ENCODE measurements around the gene PEX6.
A peak's percentile ranks its signal among the peaks of the same experiment; 100 is the strongest.

The PEX6 gene

DNA sequence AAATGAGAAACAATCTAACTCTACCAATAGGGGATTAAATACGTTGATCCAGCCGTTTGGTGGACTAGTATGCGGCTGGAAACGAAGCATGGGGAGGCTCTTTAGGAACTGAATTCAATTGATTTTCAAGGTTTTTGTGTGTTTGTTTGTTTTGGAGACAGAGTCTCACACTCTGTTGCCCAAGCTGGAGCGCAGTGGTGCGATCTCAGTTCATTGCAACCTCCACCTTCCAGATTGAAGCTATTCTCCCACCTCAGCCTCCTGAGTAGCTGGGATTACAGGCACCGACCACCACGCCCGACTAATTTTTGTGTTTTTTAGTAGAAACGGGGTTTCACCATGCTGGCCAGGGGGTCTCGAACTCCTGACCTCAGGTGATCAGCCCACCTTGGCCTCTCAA lies 42.6 kb downstream of the PEX6 start:
- DNase-seq (ENCODE audit: low read depth in 1 of 2, low spot score in 1 of 2), result no peak

DNA sequence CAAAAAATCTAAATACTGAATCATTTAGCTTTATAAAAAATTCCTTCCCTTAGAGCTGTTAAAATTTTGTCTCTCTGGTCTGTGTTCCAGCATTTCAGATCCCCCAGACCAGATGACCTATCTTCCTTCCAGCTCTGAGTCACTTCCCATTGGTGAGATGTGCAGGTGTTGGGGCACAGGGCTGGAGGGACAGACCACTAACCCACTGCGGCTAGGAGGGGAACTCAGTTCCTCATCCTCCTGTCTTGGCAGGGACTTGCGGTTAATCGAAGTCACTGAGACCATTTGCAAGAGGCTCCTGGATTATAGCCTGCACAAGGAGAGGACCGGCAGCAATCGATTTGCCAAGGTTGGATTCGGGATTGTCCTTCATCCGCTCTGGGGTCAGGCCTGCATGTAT lies 43.7 kb downstream of the PEX6 start:
- no peak for DNase-seq (ENCODE audit: low read depth in 1 of 2, low spot score in 1 of 2)

DNA sequence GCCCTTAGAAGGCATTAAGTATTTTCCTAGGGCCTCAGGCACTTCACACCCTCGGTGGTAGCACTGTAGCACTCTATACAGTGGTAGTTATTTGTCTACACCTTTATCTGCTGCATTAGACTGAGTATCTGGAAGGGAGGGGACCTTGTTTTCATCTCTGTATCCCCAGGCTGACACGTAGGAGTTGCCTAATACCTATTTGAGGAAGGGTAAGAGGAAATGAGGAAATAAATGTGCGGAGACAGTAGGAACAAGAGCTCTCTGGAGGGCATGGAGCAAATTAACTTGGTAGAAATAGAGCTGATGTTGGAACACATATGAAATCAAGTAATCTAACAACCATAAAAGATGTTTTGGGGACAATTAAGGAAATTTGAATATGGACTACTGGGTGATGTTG lies 45.8 kb downstream of the PEX6 start:
- no peak for DNase-seq (ENCODE audit: low read depth in 1 of 2, low spot score in 1 of 2)

DNA sequence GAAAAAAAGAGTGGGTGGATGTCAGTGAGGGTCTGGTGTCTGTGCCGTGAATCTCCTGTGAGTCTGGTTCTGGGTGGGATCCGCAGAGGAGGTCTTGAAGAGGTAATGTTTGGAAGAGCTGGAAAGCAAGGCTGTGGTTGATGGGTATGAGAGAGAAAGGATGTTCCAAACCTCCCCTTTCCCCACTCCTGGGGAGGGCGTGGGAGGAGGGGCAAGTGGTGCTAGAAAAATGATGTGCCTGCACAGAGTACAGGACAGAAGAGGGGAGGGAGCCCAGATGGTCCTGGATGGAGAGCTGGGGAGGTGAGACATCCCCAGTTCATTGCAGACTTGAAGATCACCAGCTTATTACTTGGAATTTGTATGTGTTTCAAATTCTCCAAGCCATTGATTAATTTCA lies 46.6 kb downstream of the PEX6 start:
- no peak for DNase-seq (ENCODE audit: low read depth in 1 of 2, low spot score in 1 of 2)

DNA sequence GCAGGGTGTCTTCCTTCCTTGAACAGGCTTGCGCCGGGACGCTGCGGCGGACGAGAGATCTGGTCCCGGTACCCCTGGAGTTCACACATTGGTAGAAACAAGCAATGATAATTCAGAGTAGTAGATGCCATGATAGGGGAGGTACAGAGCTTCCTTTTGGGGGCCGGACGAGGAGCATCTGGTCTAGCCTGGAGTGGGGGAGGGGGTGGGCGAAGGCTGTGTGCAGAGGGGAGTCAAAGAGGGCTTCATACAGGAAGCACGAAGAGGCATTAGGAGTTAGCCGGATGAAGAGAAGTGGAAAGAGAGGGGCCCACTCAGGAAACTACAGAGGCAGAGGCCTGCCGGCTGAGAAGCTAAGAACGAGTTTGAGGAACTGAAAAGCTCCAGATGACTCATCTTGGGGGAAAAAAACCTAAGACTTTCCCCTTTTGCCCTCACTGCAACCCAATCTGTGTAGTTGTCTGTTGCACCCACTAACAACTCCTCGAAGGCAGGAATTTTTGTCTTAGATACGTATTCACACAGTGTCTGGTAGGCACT lies 49.1 kb downstream of the PEX6 start:
- peak; percentile 32 to 38 for DNase-seq (ENCODE audit: low read depth in 1 of 2, low spot score in 1 of 2)

DNA sequence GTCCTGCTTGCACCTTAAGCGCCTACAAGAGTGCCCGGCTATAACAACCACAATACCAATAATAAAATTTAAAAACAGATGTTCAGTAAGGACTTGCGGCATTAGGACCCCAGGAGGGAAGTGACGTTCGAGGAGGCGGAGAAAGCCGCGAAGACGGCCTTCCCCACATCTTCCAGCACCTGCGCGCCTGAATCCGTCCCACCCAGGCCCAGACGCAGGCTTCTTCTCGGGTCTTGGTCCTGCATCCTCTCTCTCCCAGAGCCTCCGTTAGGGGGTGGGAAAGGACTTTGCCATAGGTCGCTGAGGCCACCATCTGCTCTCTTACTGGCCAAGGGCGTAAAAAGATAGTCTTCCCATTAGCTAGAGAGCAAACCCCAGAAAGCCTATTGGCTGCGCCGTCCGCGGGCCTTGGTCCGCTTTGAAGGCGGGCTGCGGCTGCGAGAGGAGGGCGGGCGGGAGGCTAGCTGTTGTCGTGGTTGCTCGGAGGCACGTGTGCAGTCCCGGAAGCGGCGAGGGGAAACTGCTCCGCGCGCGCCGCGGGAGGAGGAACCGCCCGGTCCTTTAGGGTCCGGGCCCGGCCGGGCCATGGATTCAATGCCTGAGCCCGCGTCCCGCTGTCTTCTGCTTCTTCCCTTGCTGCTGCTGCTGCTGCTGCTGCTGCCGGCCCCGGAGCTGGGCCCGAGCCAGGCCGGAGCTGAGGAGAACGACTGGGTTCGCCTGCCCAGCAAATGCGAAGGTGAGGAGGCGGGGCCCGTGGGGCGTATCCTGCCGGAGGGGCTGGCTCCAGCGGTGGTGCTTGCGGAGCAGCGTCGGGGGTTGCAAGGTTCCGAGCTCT lies 49.8 kb downstream of the PEX6 start, which contains the start of gene CNPY3:
CNPY3 (plus strand) TSS at position 495 of the 835 bp plus-strand sequence; CDS start at position 586, 91 bp downstream.
- peak; percentile 80 to 88 for DNase-seq (ENCODE audit: low read depth in 1 of 2, low spot score in 1 of 2)

DNA sequence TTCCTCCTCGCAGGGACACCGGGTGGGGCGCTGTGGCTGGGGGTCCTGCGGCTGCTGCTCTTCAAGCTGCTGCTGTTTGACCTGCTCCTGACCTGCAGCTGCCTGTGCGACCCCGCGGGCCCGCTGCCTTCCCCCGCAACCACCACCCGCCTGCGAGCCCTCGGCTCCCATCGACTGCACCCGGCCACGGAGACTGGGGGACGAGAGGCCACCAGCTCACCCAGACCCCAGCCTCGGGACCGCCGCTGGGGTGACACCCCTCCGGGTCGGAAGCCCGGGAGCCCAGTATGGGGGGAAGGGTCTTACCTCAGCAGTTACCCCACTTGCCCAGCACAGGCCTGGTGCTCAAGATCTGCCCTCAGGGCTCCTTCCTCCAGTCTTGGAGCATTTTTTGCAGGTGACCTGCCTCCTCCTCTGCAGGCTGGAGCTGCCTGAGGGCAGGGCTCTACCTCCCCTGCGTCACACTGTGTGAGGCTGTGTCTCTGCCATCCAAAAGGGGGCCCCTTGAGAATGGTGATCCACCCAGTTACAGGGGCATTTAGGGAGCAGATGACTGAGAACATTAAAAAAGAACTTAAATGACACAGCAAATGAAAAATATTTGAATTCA lies 53.6 kb downstream of the PEX6 start:
- DNase-seq (ENCODE audit: low read depth in 1 of 2, low spot score in 1 of 2), result no peak

DNA sequence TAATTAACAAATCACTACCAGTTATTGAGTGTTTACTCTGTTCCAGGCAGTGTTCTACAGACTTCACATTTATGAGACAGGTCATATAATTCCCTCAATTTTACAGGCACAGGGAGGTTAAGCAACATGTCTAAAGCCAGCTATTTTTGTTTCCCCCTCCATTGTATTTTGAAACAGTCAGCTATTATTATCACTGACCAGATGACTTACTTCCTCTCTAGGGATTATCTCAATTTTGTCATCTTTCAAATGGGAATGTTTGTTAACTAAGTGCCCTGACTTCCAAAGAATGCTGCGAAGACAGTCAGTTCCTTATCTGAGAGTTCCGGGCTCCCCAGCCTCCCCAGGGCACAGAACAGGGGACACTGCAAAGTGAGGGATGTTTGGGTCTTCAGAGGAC lies 55.3 kb downstream of the PEX6 start:
- no peak for DNase-seq (ENCODE audit: low read depth in 1 of 2, low spot score in 1 of 2)

DNA sequence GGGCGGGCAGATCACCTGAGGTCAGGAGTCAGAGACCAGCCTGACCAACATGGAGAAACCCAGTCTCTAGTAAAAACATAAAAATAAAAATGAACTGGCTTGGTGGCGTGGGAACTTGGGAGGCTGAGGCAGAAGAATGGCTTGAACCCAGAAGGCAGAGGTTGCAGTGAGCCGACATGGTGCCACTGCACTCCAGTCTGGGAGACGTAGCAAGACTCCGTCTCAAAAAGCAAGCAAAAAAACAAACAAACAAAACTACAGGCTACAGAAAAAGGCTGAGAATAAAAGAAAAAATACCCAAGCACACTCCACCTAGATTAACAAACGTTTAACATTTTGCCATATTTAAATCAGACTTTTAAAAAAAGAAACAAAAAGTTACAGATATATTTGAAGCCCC lies 57.2 kb downstream of the PEX6 start:
- DNase-seq (ENCODE audit: low read depth in 1 of 2, low spot score in 1 of 2), result no peak

DNA sequence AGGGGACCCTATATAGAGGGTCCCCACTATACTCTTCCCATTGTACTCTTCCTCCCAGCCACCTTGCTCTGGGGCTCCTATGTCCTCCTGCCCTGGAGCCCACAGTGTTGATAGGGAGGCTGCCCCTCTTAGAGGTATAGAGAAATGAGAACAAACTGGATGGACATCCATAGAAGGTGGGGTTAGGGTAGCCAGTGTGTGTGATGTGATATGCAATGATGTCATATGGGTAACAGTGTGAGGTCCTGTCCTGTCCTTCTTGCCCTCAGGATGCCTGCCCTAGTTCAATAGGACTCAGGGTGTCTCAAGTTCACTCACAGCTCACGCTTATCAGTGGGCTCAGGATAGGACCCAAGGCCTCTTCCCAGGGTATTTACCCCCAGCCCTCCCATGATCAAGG lies 62.7 kb downstream of the PEX6 start:
- no peak for DNase-seq (ENCODE audit: low read depth in 1 of 2, low spot score in 1 of 2)

DNA sequence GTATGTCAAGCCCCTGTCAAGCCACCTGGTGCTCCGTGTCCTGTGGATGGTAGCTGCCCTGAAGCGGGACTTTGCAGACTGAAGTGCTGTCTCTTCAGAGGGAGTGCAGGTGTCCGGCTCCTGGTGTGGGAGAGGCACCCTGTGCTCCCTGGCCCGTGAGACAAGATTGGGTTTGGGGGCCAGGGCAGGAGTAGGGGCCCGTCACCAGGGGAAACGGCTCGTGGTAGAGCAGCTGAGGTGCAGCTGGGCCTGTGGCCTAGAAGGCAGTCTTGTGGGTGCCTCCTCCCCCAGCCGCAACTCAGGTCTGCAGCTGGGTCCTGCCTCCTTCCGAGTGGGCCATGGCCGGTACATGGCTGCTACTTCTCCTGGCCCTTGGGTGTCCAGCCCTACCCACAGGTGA lies 63.2 kb downstream of the PEX6 start, which contains the start of gene PTCRA:
PTCRA (plus strand) TSS at position 322 of the 400 bp plus-strand sequence; CDS start at position 339, 17 bp downstream.
- no peak for DNase-seq (ENCODE audit: low read depth in 1 of 2, low spot score in 1 of 2)

DNA sequence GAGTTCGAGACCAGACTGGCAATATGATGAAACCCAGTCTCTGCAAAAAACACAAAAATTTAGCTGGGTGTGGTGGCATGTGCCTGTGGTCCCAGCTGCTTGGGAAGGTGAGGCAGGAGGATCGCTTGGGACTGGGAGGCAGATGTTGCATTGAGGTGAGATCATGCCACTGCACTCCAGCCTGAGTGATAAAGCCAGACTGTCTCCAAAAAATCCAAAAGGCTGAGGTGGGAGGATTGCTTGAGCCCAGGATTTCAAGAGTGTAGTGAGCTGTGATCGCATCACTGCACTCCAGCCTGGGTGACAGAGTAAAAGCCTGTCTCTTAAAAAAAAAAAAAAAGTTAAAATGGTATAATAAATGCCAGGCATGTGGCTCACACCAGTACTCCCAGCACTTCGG lies 64.4 kb downstream of the PEX6 start:
- DNase-seq (ENCODE audit: low read depth in 1 of 2, low spot score in 1 of 2), result no peak

All from stimulated activated CD4-positive, alpha-beta T cell treated with anti-CD3 and anti-CD28 coated beads, Interleukin-15, amount 100 ng/mL, for 1 hour (primary cell).